ENCODE results near the gene TTF2. TPM values are rescaled to one million over a fixed set of nuclear protein-coding genes. Genes with fewer than 3 reads are reported as not detected.

Gene TTF2
- total RNA-seq, 1 donor from 2014 or later = 12.3 TPM

- no peak for DNase-seq
Observed at GRCh38 chr1:117046781-117047180, 13.3 kb upstream of the TTF2 start.

GRCh38 chr1:117047271-117047670, 12.9 kb upstream of the TTF2 start:
- no peak for DNase-seq

- no peak for DNase-seq
Observed at GRCh38 chr1:117049857-117050256, 10.3 kb upstream of the TTF2 start.

- DNase-seq = no peak
Observed at GRCh38 chr1:117051224-117052064, 8.7 kb upstream of the TTF2 start.

- no peak for DNase-seq
Observed at GRCh38 chr1:117054068-117054467, 6.1 kb upstream of the TTF2 start.

- DNase-seq = no peak
Observed at GRCh38 chr1:117058810-117059209, 1.3 kb upstream of the TTF2 start.

- no peak for DNase-seq
Observed at GRCh38 chr1:117059334-117059677, 820 bp upstream of the TTF2 start.

GRCh38 chr1:117060441-117061317, 553 bp downstream of the TTF2 start:
- peak; percentile 54 for DNase-seq

- DNase-seq = no peak
Observed at GRCh38 chr1:117061986-117062415, 1.9 kb downstream of the TTF2 start.

GRCh38 chr1:117066367-117066766, 6.2 kb downstream of the TTF2 start:
- DNase-seq = no peak

- DNase-seq = peak; percentile 80
Observed at GRCh38 chr1:117067533-117068370, 7.6 kb downstream of the TTF2 start.

- DNase-seq = no peak
Observed at GRCh38 chr1:117068580-117068979, 8.5 kb downstream of the TTF2 start.

GRCh38 chr1:117069220-117069844, 9.2 kb downstream of the TTF2 start:
- no peak for DNase-seq

- DNase-seq = no peak
Observed at GRCh38 chr1:117070124-117070523, 10.0 kb downstream of the TTF2 start.

- no peak for DNase-seq
Observed at GRCh38 chr1:117076648-117077047, 16.5 kb downstream of the TTF2 start.

GRCh38 chr1:117077267-117077666, 17.1 kb downstream of the TTF2 start:
- no peak for DNase-seq

GRCh38 chr1:117079737-117080136, 19.6 kb downstream of the TTF2 start:
- no peak for DNase-seq

GRCh38 chr1:117084231-117084630, 24.1 kb downstream of the TTF2 start:
- DNase-seq = no peak

- no peak for DNase-seq
Observed at GRCh38 chr1:117087686-117088085, 27.6 kb downstream of the TTF2 start.

GRCh38 chr1:117089996-117090395, 29.9 kb downstream of the TTF2 start:
- no peak for DNase-seq

- no peak for DNase-seq
Observed at GRCh38 chr1:117092594-117092993, 32.5 kb downstream of the TTF2 start.

GRCh38 chr1:117093091-117093534, 33.0 kb downstream of the TTF2 start:
- peak; percentile 82 for DNase-seq

Data from tongue (tissue), 2 donors.